ENCODE measurements around the gene CCDC110.
A peak's percentile ranks its signal among the peaks of the same experiment; 100 is the strongest.

CCDC110 gene

DNA sequence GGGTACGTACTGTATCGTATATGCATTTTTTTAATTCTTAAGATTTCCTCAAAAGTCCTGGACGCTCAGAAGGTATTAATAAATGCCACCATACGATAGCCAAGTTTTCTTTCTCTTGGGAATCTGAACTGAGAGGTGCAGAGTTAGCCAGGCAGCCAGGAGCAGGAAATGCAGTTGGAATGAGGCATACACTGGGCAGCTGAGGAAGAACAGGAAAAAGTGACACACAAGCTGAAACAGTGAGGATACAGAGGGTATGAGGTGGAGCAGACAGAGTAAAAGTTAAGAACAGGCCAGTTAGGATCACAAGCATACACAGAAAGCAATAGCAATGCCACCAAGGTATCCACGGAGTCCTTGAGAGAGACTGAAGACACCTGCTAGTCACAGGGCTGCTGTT lies 59.1 kb downstream of the CCDC110 start:
- DNase-seq, result no peak

- no peak for DNase-seq
These were observed 59.7 kb downstream of the CCDC110 start for GRCh38 chr4:185411849-185412248.

DNA sequence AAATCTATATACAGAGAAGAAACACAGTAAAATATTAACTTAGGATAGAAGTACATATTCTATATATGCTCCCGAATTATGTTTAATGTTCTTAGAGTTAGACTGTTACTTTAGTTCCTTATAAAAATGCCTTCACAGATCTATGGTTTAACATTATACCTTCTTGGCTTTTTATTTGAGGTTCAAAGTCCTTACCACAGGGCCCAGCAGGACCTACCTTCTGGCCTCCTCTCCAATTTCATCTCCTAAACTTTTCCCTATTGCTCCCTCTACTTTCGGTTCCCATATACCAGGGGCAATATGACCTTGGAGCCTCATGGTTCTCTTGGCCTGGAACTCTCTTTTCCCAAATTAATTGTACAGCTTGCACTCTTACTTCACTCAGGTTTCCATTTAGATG lies 63.1 kb downstream of the CCDC110 start:
- no peak for DNase-seq

DNA sequence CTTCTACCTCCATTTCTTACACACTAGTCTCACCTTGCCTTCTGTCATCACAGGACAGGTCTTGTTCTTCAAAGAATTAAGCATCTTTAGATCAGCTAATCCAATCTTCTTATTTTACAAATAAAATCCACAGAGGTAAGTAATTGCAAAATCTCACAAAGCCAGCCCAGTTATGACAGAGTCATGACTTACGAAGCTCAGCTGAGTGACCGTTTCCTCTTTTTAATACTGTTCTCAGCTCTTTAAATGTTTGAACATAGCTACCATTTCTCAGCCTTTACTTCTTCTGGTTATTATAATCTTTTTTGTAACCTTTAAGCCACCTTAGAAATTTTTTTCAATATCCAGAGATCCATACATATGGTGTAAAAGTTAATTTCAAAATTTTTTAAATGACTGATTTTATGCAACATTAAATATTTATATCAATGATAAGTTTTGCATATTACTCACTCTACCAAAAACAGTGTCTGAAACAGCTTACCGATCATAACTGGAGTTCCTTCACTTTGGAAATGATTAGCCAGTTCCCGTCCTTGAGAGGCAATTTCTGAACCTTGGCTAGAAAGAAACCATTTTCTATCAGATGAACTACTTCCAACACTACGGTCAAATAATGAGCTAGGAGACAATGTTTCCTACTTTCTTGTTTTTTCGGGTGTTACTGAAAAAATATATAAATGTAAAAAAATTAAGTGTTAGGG lies 66.1 kb downstream of the CCDC110 start:
- DNase-seq, result no peak

GRCh38 chr4:185404031-185404430 lies 67.5 kb downstream of the CCDC110 start:
- DNase-seq, result no peak

DNA sequence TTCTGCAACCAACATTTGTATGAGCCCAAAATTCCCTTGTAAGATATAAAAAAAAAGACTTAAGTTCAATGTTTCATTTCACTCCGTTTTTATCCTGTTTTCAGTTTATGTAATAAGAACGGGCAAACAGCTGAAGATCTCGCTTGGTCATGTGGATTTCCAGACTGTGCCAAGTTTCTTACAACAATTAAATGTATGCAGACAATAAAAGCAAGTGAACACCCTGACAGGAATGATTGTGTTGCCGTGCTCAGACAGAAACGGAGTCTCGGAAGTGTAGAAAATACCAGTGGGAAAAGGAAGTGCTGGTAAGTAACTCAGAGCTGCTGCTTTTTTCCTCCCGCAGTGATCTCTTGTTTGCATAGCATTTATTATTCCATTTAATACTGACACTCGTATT lies 72.1 kb downstream of the CCDC110 start:
- DNase-seq, result no peak

- DNase-seq, result no peak
These were observed 72.9 kb downstream of the CCDC110 start for GRCh38 chr4:185398618-185399017.

- peak; percentile 61 for DNase-seq
These were observed 74.7 kb downstream of the CCDC110 start, which contains the start of gene ANKRD37 for GRCh38 chr4:185396724-185397385. Gene ANKRD37 (plus strand): TSS chr4:185396841. CDS start chr4:185396924, 83 bp downstream.

GRCh38 chr4:185395956-185396723 lies 75.4 kb downstream of the CCDC110 start:
- peak; percentile 99 for DNase-seq

DNA sequence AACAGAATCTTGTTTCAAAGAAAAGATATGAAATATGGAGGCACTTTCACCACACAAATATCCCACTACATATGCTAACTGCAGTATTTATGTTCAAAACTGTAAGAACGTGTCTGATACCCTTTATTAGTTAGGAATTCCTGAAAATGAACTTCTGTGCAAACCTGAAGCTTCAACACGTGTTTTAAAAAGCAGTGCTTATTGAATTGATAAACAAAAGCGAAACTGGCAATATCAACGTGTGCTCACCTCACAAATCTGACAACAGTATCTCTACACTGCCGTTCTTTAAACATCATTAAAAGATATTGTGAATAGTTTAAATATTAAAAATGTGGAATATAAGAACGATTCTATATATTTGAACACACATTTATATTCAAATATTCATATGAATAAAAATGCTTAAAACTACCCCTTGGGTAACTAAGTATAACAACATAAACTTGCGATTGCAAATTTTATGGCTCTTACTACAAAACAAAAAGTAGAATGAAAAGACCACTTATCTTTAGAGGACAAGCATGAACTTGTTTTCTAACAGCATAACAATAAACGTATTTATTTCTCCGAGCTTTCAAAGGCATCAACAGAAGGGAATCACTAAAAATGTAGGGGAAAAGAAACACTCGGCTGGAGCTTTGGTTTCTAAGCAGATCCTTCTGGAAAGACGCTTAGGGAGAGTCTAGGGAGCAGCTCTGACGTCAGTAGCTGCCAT lies 76.1 kb downstream of the CCDC110 start, which contains the start of gene LRP2BP:
TSS of gene LRP2BP (minus strand) at position 687 of the 718 bp plus-strand sequence. CDS start 17,738 bp downstream, outside the sequence.
- DNase-seq, result no peak

All from right hindlimb (tissue), 1 donor.